Upper lobe of left lung (tissue), 6 donors: ENCODE measurements around the gene ALKBH5. TPM values are rescaled to one million over a fixed set of nuclear protein-coding genes. Genes with fewer than 3 reads are reported as not detected.

Source experiments
- ATAC-seq, 2 donors: fragments of 200-7000 bp; cut with Tn5 transposase; one replicate each; pipeline ENCODE4 v1.9.1; 2022; ENCODE audit warnings: mild to moderate bottlenecking in 2 of 2, moderate library complexity in 2 of 2; ENCODE audit not compliant: low FRiP score in 2 of 2
- DNase-seq, 2 donors: peaks; one replicate each; pipeline ENCODE4 v3.0.0-alpha.2; 2019 to 2020
- H3K27ac ChIP-seq, 4 donors: fragments of 200-600 bp; sonication (generic); one replicate each; pipeline ENCODE4 v1.5.1; 2016 to 2019
- H3K27me3 ChIP-seq, 4 donors: fragments of 200-600 bp; sonication (generic); one replicate each; pipeline ENCODE4 v1.5.1; 2017 to 2019
- H3K36me3 ChIP-seq, 4 donors: fragments of 200-600 bp; sonication (generic); one replicate each; pipeline ENCODE4 v1.5.1; 2016 to 2019
- H3K4me1 ChIP-seq, 4 donors: fragments of 200-600 bp; sonication (generic); one replicate each; pipeline ENCODE4 v1.5.1; 2018 to 2019
- H3K4me3 ChIP-seq, 4 donors: fragments of 200-600 bp; sonication (generic); one replicate each; pipeline ENCODE4 v1.5.1; 2017 to 2019; ENCODE audit warnings: mild to moderate bottlenecking in 2 of 4, moderate library complexity in 1 of 4
- H3K9me3 ChIP-seq, 4 donors: fragments of 200-600 bp; sonication (generic); one replicate each; pipeline ENCODE4 v1.5.1; 2018 to 2019
- EP300 ChIP-seq, 4 donors: sonication (generic); formaldehyde crosslinking; IDR thresholded peaks; one replicate each; pipeline ENCODE4 v1.5.1; 2017; ENCODE audit warnings: antibody characterized with exemption in 4 of 4, control low read depth in 2 of 4
- POLR2A ChIP-seq, 4 donors: fragments of 450-650 bp; IDR thresholded peaks; one replicate each; pipeline ENCODE4 v1.5.1; 2016 to 2017; ENCODE audit warnings: antibody characterized with exemption in 4 of 4, mild to moderate bottlenecking in 2 of 4
- POLR2AphosphoS5 ChIP-seq, 2 donors: sonication (generic); formaldehyde crosslinking; IDR thresholded peaks; one replicate each; pipeline ENCODE4 v1.5.1; 2017; ENCODE audit warnings: antibody characterized with exemption in 2 of 2
- WGBS, 2 donors: methylation state at CpG; one replicate each; pipeline ENCODE4 v1.1.5; 2017 to 2018; 5-methylcytosine and 5-hydroxymethylcytosine counted together
- total RNA-seq, 6 donors: library from RNA; depleted of rRNA in 4 of 6; stranded (reverse); fragments of >200 nt in 4 of 6; gene quantifications; one replicate each; pipeline versions ENCODE4 v1.1.0 to v1.2.1, GENCODE V29; 2016 to 2021
- TF ChIP-seq, protein P1 (sequence below), 6 experiments: fragments of 450-650 bp in 4 of 6; fragments of 200-600 bp in 2 of 6; sonication (generic) in 2 of 6; IDR thresholded peaks; one replicate each; pipeline ENCODE4 v1.5.1; 2016 to 2019; ENCODE audit warnings: antibody characterized with exemption in 6 of 6
- donor health status: DM: no; HTN: no; CAD: no; lungs with moderate emphysema.
- donor health status: DM: no; HTN: yes; CAD: no; lungs with severe emphysema.

The ALKBH5 gene
- total RNA-seq, 6 donors from 2014 or later = 63.9 to 112 (median 94.7) TPM

DNA sequence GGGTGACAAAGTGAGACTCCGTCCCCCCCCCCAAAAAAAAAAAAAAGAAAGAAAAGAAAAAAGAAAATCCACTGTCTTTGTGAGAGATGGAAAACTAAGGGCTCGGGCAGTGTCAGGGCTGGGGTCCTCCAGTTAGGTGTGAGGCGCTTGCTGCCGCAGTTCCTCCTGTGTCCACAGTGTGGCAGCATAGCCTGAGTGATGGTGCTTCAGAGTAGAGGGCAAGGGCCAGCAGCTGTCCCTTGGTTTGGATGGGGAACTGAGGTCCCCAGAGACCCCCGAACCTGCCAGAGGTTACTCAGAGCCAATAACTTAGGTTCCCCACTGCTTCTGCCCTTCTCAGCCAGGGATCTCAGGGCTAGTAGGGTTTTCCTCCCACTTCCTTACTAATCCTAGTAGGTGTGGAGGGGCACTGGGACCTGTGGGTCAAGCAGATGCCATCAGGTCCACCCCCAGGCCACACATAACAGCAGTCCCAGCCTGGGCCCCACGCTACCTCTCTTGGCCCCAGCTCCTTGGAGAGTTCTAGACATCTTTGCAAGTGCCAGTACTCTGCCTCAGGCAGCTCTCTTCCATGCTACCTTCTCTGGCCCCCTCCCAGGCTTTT lies 33.9 kb downstream of the ALKBH5 start:
- H3K27ac ChIP-seq = no peak overlapping the region
- WGBS, 2 donors = 5 to 9% methylated on average over 5 to 6 of the region's 6 CpGs
- H3K9me3 ChIP-seq = no peaks in the 10 kb centered on the region
- H3K4me3 ChIP-seq = no peak overlapping the region
- ATAC-seq (peak; percentile 90 to 92), DNase-seq (peak in 1 of 2 donors; percentile 77)
- H3K36me3 ChIP-seq = no peaks in the 10 kb centered on the region
- TF ChIP-seq POLR2A (IDR thresholded peaks at IDR 0.05) (no peak), EP300 (IDR thresholded peaks at IDR 0.05) (no peak), POLR2AphosphoS5 (IDR thresholded peaks at IDR 0.05) (no peak)
- TF ChIP-seq, protein P1, sequence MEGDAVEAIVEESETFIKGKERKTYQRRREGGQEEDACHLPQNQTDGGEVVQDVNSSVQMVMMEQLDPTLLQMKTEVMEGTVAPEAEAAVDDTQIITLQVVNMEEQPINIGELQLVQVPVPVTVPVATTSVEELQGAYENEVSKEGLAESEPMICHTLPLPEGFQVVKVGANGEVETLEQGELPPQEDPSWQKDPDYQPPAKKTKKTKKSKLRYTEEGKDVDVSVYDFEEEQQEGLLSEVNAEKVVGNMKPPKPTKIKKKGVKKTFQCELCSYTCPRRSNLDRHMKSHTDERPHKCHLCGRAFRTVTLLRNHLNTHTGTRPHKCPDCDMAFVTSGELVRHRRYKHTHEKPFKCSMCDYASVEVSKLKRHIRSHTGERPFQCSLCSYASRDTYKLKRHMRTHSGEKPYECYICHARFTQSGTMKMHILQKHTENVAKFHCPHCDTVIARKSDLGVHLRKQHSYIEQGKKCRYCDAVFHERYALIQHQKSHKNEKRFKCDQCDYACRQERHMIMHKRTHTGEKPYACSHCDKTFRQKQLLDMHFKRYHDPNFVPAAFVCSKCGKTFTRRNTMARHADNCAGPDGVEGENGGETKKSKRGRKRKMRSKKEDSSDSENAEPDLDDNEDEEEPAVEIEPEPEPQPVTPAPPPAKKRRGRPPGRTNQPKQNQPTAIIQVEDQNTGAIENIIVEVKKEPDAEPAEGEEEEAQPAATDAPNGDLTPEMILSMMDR (IDR thresholded peaks at IDR 0.05) = peak; percentile 75 to 95 (median 88)
- no peaks in the 10 kb centered on the region for H3K27me3 ChIP-seq
- peaks cover 0 to 10% (median 7%) of the 10 kb centered on the region in 4 donors for H3K4me1 ChIP-seq

DNA sequence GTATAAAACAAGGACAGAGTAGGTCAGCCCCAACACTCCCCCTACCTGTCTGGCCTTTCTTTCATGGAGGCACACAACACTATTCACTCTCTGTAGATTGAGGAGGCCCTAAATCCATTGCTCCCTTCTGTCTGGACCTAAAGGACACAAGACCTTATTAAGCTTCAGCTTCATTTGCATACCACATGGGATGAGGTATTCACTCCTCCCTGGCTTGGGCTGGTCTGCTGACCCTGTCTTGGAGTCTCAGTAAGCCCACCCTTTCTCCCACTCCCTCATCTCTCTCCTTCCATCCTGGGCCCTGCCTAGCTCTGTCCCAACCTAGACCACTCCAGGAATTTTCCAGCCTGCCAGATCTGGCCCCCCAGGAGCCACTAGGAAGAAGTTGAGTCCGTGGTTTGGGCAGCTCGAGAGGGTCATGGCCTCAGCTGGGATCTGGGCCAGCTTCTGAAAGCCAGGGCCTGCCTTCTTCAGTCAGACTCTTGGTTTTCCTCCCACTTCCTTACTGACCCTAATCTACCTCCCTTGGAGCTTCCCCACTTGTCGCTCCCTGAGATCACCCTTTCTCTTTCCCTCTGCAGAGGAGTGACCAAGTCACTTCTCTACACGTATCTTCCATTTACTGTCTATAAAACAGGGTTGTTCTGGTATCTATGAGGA lies 35.3 kb downstream of the ALKBH5 start:
- no peak for DNase-seq
- Histone ChIP-seq H3K36me3 (no peaks in the 10 kb centered on the region), H3K27ac (no peak overlapping the region), H3K4me3 (no peak overlapping the region), H3K4me1 (peaks cover 0 to 10% (median 7%) of the 10 kb centered on the region in 4 donors), H3K9me3 (no peaks in the 10 kb centered on the region), H3K27me3 (no peaks in the 10 kb centered on the region)
- ATAC-seq = peak in 1 of 2 donors; percentile 47
- TF ChIP-seq POLR2AphosphoS5 (IDR thresholded peaks at IDR 0.05) (no peak), EP300 (IDR thresholded peaks at IDR 0.05) (no peak), POLR2A (IDR thresholded peaks at IDR 0.05) (no peak)
- TF ChIP-seq, protein P1 (IDR thresholded peaks at IDR 0.05) = no peak
- 27 to 33% methylated on average over 4 of the region's 4 CpGs for WGBS, 2 donors

DNA sequence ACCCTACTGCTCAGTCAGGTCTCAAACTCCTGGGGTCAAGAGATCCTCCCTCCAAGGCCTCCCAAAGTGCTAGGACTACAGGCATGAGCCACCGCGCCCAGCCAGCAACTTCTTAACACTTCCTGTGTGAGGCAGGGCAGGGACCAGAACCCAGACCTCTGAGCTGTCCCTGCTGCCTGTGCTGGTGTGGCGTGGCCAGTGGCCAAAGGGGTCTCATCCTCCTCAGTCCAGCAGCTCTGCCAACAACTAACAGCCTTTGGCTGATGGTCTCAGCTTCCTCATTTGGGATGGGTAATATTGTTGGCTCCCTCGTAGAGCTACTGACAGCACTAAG lies 40.4 kb downstream of the ALKBH5 start:
- H3K36me3 ChIP-seq = no peaks in the 10 kb centered on the region
- no peaks in the 10 kb centered on the region for H3K27me3 ChIP-seq
- no peak for DNase-seq
- TF ChIP-seq EP300 (IDR thresholded peaks at IDR 0.05) (no peak), POLR2AphosphoS5 (IDR thresholded peaks at IDR 0.05) (no peak), POLR2A (IDR thresholded peaks at IDR 0.05) (no peak)
- TF ChIP-seq, protein P1 (IDR thresholded peaks at IDR 0.05) = no peak
- ATAC-seq = no peak
- WGBS, 2 donors = 78 to 95% methylated on average over 1 to 3 of the region's 4 CpGs
- no peaks in the 10 kb centered on the region for H3K9me3 ChIP-seq
- H3K27ac ChIP-seq = peak overlapping the region in 1 of 4 donors; percentile 3
- peaks cover 16 to 25% (median 19%) of the 10 kb centered on the region in 4 donors for H3K4me1 ChIP-seq
- no peak overlapping the region for H3K4me3 ChIP-seq

DNA sequence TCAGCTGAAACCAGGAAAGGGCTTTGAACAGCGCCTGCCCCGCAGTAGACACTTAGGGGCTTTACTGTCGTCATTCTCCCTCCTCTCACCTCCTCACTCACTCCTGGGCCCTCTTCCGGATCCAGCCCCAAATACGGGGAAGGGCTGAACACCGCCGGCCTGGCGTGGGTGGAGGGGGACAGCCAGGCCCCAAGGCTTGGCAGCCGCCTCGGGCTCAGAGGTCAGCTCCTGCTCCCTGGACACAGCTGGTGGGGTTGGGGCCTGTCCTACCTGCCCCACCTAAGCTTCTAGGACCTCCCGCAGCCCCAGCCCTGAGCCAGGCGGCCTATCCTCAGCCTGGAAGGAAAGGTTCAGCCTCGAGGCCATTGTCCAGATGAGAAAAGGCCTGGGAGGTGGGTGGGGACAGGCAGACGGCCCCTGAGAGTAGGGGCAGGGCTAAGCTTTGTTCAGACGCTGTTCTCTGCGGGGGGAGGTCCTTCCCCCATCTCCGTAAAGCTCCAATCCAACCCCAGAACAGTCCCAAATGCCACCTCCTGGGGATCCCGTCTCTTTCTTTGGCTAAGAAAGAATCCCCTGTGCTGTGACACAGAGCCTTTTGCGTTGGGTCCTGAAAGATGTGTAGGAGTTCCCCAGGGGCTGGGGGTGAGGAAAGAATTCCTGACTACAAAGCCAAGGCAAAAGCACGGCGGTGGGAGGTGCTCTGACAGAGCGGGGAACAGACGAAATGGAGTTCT lies 40.9 kb downstream of the ALKBH5 start:
- TF ChIP-seq, protein P1 (IDR thresholded peaks at IDR 0.05) = no peak
- no peak for TF ChIP-seq POLR2A (IDR thresholded peaks at IDR 0.05)
- TF ChIP-seq POLR2AphosphoS5 (IDR thresholded peaks at IDR 0.05) = no peak
- no peak for TF ChIP-seq EP300 (IDR thresholded peaks at IDR 0.05)
- peaks cover 15 to 21% (median 16%) of the 10 kb centered on the region in 4 donors for H3K4me1 ChIP-seq
- WGBS, 2 donors = 42 to 56% methylated on average over 14 to 23 of the region's 23 CpGs
- ATAC-seq (peak in 1 of 2 donors; percentile 67), DNase-seq (no peak)
- H3K4me3 ChIP-seq = peak overlapping the region in 3 of 4 donors; percentile 70 to 88 (median 70)
- H3K27ac ChIP-seq = peak overlapping the region in 3 of 4 donors; percentile 3 to 71 (median 3)
- H3K36me3 ChIP-seq = no peaks in the 10 kb centered on the region
- H3K27me3 ChIP-seq = no peaks in the 10 kb centered on the region
- no peaks in the 10 kb centered on the region for H3K9me3 ChIP-seq
